HG02642 (cell line): ENCODE measurements around the gene CLIC4.

Experiments used
- ATAC-seq: cut with Tn5 transposase; IDR thresholded peaks from one replicate; pipeline ENCODE4 v1.9.1; 2021; ENCODE audit warnings: mild to moderate bottlenecking; ENCODE audit not compliant: unreplicated experiment, poor library complexity

CLIC4 gene

GRCh38 chr1:24853649-24854048 lies 108.4 kb downstream of the CLIC4 start:
- ATAC-seq: no peak

GRCh38 chr1:24855474-24855873 lies 110.2 kb downstream of the CLIC4 start:
- no peak for ATAC-seq

- ATAC-seq: no peak
Observed at GRCh38 chr1:24856787-24857506, 111.7 kb downstream of the CLIC4 start.

GRCh38 chr1:24857507-24858133 lies 112.4 kb downstream of the CLIC4 start:
- no peak for ATAC-seq

- no peak for ATAC-seq
Observed at GRCh38 chr1:24858277-24858676, 113.0 kb downstream of the CLIC4 start.

- ATAC-seq: no peak
Observed at GRCh38 chr1:24859063-24860010, 114.1 kb downstream of the CLIC4 start.

- ATAC-seq: no peak
Observed at GRCh38 chr1:24860841-24861240, 115.6 kb downstream of the CLIC4 start.

- no peak for ATAC-seq
Observed at GRCh38 chr1:24861821-24862727, 116.8 kb downstream of the CLIC4 start.

GRCh38 chr1:24862775-24863483 lies 117.7 kb downstream of the CLIC4 start:
- no peak for ATAC-seq

GRCh38 chr1:24864370-24864777 lies 119.1 kb downstream of the CLIC4 start:
- no peak for ATAC-seq

GRCh38 chr1:24865168-24865567 lies 119.9 kb downstream of the CLIC4 start:
- ATAC-seq: no peak

GRCh38 chr1:24865587-24865986 lies 120.3 kb downstream of the CLIC4 start:
- no peak for ATAC-seq

GRCh38 chr1:24866211-24867083 lies 121.2 kb downstream of the CLIC4 start:
- ATAC-seq: no peak

GRCh38 chr1:24867084-24867870 lies 122.0 kb downstream of the CLIC4 start:
- ATAC-seq: no peak

GRCh38 chr1:24868016-24868875 lies 123.0 kb downstream of the CLIC4 start:
- ATAC-seq: no peak

GRCh38 chr1:24870551-24871195 lies 125.4 kb downstream of the CLIC4 start:
- no peak for ATAC-seq
